Measurements from ENCODE around the gene SLC26A8.
"Not testable (repeated sequence)": the region's sequence is repeated elsewhere in the genome, so short reads cannot be mapped to it uniquely, and the experiment has no call there.

SLC26A8 gene

GRCh38 chr6:35939259-35939658, 85.2 kb downstream of the SLC26A8 start:
- DNase-seq: not testable (repeated sequence)

- DNase-seq: no peak
These were observed 87.6 kb downstream of the SLC26A8 start for GRCh38 chr6:35936681-35937359.

- no peak for DNase-seq
These were observed 89.0 kb downstream of the SLC26A8 start for GRCh38 chr6:35935469-35935868.

GRCh38 chr6:35933844-35934243, 90.6 kb downstream of the SLC26A8 start:
- no peak for DNase-seq

- DNase-seq: not testable (repeated sequence)
These were observed 92.6 kb downstream of the SLC26A8 start for GRCh38 chr6:35931873-35932272.

- DNase-seq: no peak
These were observed 93.3 kb downstream of the SLC26A8 start for GRCh38 chr6:35931120-35931561.

- no peak for DNase-seq
These were observed 94.8 kb downstream of the SLC26A8 start for GRCh38 chr6:35929601-35930000.

GRCh38 chr6:35926509-35927215, 97.8 kb downstream of the SLC26A8 start:
- DNase-seq: no peak

GRCh38 chr6:35925961-35926360, 98.5 kb downstream of the SLC26A8 start:
- no peak for DNase-seq

GRCh38 chr6:35924146-35924545, 100.3 kb downstream of the SLC26A8 start:
- DNase-seq: no peak

- DNase-seq: no peak
These were observed 102.3 kb downstream of the SLC26A8 start for GRCh38 chr6:35922139-35922554.

GRCh38 chr6:35920793-35921732, 103.4 kb downstream of the SLC26A8 start, which contains the start of gene SRPK1:
Gene SRPK1 (minus strand): TSS chr6:35921098. CDS start chr6:35921056, 42 bp downstream.
- DNase-seq: peak; percentile 89

GRCh38 chr6:35919827-35920751, 104.4 kb downstream of the SLC26A8 start:
- peak; percentile 49 for DNase-seq

- no peak for DNase-seq
These were observed 105.2 kb downstream of the SLC26A8 start for GRCh38 chr6:35919085-35919826.

- DNase-seq: not testable (repeated sequence)
These were observed 107.5 kb downstream of the SLC26A8 start for GRCh38 chr6:35916893-35917292.

GRCh38 chr6:35916056-35916455, 108.4 kb downstream of the SLC26A8 start:
- DNase-seq: no peak

- DNase-seq: no peak
These were observed 109.9 kb downstream of the SLC26A8 start for GRCh38 chr6:35914536-35914935.

- DNase-seq: no peak
These were observed 112.4 kb downstream of the SLC26A8 start for GRCh38 chr6:35911871-35912653.

- not testable (repeated sequence) for DNase-seq
These were observed 114.9 kb downstream of the SLC26A8 start for GRCh38 chr6:35909571-35909970.

GRCh38 chr6:35908753-35909401, 115.6 kb downstream of the SLC26A8 start:
- not testable (repeated sequence) for DNase-seq
